CD4-positive, alpha-beta T cell treated with Interleukin-21 for 1 hour (primary cell): ENCODE measurements around the gene MYO9B.
A peak's percentile ranks its signal among the peaks of the same experiment; 100 is the strongest.

Source experiments
- DNase-seq: peaks from one replicate; pipeline ENCODE4 v3.0.0-alpha.2; 2020

MYO9B gene

DNA sequence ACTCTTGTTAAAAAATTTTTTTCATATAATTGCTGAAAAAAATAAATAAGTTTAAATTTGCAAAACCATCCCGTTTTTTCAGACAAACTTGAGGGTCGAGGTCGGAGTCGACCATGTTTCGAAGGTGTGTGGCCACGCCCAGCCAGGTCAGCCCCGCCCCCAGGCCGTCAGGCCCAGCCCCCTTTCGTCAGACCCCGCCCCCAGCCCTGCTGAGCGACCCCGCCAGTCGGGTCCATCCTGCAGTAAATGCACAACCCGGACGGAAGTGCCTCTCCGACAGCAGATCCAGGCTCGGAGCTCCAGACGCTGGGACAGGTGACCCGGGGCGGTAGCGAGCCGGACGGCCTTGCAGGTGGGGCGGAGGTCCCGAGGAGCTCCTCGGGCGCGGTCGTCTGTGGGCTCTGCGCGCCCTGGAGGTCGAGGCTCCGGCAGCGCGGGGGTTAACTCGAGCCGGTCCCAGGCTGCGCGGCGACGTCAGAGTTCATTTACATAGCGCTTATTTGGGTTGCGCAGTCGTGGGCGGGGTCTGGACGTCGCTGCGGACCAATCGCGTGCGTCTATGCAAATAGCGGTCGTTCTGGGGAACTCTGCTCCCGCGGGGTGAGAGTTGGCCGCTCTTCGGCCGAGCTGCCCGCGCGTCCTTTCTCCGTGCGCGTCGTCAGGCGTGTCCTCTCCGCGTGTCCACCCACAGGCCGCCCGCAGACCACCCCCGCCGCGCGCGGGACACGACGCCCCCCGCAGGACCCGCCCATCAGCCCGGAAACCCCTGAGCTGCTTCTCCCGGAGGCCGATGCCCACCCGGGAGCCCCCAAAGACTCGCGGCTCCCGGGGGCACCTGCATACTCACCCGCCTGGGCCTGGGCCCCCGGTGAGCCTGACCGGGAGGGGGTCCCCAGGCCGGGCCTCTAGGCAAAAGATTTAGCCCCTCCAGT lies 150.7 kb downstream of the MYO9B start, which contains the start of gene OCEL1:
OCEL1 (plus strand) TSS at position 225 of the 932 bp plus-strand sequence; CDS start at position 247, 22 bp downstream.
- DNase-seq = peak; percentile 97

DNA sequence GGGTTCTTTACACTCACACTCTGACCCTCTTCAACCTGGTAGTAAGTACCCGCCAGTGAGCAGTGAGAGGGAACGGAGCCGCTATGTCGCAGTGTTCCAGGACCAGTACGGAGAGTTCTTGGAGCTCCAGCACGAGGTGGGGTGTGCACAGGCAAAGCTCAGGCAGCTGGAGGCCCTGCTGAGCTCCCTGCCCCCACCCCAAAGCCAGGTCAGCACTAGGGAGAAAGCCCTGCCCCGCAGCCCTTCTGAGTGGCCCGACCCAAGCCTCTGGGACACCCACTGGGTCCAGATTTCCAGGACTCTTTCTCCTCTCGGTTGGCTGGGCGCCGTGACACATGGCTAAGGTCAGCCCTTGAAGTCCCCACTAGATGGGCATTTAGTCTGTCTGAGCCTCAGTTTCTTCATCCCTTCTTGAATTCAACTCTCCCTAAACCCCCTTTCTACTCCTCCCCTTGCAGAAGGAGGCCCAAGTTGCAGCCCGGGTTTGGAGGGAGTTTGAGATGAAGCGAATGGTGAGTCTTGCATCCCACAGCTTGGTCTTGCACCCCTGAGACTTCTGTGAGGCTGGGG lies 152.3 kb downstream of the MYO9B start:
- DNase-seq = no peak

DNA sequence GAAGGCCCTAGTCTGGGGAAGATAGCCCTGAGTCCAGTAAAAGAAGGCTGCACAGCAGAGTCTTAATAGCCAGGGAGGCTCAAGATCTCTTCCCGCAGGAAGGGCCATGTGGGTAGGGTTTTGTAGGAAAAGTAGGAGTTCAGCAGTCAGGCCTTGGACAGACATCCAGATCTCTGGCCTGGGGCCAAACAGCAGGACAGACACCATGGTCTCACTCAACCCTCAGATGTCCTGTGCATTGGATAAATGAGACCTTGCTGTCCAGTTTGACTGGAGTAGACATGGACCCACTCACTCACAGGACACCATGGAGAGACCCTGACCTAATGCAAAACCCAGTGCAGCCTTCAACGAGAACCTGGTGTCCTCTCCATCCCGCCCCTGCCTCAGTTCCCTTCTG lies 154.3 kb downstream of the MYO9B start:
- no peak for DNase-seq

DNA sequence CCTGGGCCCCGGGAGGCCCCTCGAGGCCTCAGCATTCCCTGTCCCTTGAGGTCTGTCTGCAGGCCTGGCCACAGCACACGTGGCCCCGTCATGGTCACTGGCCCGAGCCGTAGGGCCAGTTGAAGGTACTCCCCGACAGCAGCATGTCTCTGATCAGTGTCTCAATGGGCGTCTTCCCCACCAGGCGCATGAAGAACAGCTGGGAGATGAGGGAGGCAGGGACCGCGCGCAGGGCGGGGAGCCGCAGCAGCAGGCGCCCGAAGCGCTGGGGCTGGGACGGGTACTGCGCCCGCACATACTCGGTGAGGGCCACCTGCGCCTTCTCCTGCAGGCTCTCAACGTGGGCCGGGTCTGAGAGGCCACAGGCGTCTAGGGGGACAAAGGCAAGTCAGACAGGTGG lies 156.7 kb downstream of the MYO9B start:
- no peak for DNase-seq

DNA sequence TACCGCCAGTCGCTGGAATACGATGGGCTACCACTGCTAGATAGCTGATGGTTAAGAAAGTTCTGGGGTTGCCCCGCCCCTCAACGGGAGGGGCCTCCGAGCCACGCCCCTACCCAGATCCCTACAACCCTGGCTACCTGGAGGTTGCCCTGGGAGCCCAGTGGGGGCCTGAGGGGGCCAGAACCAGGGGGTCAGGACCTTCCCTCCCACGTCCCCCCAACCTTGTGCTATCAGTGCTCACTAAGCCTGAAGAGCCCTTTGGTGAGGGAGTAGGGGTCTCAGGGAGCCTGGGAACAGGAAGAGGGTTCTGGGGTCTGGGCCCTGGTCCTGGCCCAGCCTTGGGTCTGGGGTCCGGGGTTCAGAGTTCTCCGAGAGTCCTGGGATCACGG lies 159.3 kb downstream of the MYO9B start:
- peak; percentile 66 for DNase-seq

DNA sequence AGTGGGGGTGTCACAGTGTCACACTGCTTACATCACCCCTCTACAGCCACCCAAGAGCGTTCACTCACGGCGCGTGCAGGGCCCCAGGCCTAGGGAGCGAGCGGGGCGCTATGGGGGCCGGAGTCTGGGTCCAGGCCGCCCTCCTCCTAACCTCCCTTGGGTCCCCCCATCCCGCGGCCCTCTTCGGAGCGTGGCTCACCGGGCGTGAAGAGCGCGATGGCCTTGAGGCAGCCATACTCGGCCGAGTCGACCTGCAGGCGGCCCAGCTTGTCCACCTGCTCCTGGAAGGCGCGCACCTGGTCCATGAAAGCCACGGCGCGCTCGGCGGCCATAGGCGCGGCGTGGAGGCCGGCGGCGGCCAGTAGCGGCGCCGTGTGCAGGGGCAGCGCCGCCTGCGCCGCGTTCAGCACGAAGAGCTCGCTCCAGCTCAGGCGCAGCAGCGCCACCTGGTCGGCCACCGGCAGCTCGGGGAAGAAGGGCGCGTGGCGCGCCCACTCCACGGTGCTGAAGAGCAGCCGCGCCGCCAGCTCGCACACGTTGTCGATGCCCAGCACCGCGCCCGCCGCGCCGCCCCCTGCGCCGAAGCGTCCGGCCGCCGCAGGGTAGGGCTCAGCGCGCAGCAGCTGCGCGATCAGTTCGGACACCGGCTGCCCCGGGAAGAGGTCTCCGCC lies 159.9 kb downstream of the MYO9B start:
- peak; percentile 78 for DNase-seq

DNA sequence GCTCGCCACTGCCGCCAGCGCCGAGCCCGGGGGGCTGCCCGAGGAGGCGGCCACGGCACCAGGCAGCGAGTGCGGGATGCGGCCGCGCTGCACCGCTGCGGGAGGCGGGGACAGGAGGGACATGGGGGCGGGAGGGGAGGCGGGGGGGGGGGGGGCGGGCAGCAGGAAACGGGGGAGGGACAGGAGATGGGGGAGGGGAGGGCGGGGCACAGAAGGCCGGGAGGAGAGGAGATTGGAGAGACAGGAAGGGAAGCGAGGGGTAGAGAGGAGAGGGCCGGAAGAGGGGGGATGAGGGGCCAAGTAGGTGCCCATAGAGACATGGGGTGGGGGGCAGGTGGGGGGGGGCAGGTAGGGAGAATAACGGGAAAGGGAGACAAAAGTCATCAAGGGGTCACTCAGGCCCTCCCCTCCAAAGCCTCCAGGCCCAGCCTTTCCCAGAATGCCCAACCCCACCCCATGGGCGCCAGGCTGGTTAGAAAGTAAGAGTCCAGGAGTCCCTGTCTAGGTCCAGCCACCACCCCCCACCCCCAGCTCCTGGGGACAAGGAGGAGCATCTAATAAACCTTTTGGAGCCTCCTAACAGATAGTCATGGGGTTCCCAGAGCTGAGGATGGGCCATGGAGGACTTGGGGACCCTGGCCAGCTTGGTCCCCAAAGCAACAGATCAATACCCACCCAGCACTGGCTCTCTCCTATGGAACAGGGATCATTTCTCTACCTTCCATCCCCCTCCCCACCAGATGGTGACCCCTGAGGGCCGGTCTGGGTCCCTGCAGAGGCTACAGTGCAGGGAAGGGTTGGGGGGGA lies 160.6 kb downstream of the MYO9B start:
- no peak for DNase-seq

DNA sequence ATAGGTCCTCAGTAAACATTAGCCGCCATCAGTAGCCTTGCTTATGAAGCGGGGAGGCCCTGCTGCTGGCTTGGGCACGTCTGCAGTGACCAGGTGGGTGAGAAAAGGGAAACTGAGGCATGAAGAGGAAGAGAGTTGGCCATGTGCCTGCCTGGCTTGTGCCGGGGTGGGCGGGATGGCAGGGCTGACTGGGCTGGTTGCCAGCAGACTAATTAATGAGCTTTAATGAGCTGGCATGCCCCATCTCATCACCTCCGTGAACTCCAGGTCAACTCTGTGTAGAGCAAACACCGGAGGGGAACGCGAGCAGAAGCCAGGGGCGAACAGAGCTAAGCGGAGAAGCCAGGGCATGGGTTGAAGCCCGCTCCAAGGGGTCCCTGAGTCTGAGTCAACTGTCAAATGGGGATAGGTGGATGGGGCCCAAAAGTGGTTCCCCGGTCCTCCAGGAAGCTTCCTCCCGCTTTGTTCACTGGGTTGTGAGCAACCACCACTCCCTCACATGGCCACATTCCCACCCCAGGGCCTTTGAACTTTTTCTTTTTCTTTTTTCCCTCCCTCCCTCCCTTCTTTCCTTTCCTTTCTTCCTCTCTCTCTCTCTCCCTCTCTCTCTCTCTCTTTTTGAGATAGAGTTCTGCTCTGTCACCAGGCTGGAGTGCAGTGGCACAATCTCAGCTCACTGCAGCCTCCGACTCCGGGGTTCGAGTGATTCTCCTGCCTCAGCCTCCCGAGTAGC lies 161.4 kb downstream of the MYO9B start:
- no peak for DNase-seq

DNA sequence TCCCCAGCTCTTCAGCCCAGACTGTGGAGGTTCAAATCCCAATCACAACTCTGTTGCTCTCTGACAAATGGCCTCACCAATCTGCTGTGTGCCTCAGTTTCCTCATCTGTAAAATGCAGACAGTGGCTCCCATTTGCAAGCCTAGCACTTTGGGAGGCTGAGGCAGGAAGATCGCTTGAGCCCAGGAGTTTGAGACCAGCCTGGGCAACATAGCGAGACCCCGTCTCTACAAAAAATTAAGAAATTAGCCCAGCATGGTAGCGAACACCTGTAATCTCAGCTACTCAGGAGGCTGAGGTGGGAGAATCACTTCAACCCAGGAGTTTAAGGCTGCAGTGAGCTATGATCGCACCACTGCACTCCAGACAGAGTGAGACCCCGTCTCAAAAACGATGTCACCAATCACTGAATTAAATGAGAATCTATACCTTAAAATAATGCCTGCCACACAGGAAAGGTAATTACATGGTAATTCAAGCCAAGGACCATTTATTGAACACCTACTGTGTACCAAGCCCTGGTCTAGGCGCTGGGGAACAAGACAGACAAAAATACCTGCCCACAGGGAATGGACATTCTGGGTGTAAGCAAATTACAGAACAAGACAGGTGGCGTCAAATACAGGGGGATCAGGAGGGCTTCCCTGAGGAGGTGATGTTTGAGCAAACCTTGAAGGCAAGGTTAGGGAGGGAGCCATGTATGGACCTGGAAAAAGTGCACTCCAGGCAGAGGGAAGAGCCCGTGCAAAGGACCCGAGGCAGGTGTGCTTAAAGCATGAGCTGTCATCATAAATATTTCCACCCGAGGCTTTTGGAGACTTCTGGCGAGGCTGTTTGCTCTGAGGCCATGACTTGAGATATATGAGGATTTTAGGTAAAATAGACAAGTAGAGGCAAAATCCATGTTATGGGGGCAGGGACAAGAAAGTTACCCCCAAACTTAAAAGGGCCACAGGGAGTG lies 162.4 kb downstream of the MYO9B start:
- DNase-seq = no peak

DNA sequence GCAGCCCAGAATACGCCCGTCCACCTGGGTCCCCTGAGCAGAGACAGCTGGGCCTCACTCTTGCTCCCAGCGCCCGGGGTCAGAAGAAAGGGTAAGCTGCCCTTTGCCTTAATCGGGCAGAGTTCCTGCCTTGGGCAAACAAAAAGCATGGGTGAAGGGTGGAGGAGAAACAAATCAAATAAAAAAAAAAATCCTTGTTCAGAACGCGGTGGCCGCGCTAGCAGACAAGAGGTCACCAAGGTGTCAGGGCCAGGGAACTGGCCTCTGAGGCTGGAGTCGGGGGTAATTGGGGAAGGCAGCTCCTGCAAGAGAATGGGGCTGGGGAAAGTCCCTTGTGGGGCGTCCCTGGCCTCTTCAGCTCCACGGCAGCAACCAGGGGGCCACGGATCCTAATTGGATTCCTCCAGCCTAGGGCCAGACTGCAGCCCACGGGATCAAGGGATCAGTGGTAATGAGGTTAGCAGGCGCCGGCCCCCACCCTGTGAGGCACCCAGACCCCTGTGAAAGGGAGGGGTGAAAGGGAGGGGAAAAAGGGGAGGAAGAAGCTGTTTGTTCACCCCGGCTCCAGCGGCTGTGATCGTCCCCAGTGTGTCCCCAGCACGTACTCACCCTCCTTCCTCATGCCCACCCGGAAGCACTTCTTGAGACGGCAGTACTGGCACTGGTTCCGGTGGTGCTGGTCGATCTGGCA lies 164.6 kb downstream of the MYO9B start:
- no peak for DNase-seq

DNA sequence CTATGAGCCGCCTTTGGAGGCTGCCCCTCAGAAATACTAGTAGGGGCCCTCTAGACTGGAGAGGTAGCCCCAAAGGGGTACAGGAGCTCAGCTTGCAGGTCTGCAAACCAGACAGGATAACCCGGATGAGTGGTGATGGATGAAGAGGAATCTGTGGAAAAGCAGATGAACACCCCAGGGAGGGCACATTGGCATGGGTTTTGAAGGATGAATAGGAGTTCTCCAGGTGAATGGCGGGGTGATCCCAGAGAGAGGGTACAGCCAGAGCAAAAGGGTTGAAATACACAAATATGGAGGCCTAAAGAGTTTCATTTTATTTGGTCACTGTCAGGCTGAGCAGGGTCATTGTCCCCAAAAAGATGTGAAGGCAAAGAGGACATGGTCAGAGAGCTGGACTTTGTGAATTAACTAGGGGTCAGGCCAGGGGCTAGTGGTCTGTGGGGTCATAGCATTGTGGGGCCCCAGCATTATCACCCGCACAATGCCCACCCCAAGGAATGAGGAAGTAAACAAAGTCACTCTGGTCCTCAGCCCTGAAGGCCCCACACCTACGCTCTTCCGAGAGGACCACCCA lies 165.3 kb downstream of the MYO9B start:
- DNase-seq = no peak

DNA sequence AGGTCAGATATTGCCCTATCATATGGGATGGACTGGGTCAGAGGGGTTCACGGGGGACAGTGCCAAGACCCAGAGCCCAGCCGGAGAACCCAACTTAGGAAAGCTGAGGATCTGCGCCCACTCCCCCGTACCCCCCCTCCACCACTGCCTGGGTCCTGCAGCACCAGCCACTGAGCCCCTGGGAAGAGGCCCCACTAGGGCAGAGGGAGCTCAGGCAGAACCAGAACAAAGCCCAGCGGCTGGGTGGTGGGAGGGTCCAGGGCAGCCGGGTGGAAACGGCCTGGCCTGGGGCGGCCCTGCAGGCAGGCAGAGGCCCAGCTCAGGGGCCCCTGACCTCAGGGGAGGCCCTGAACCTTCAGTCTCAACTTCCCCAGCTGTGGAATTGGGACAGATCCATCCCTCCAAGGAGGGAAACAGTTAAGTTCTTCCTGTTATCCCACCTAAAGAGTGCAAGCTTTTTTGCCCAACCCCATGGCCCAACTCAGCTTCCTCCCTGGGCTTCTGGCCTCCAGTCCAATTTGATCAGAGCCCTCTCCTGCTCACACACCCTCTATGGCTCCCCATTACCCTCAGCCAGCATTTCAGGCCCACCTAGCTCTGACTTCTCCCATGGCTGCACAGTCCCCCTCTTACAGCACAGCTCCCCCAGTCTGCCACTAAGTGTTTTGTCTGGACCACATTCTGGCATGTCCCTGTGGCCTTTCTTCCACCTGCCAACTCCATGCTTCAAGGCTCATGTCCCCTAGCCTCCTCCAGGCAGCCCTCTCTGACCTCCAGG lies 167.0 kb downstream of the MYO9B start:
- no peak for DNase-seq

DNA sequence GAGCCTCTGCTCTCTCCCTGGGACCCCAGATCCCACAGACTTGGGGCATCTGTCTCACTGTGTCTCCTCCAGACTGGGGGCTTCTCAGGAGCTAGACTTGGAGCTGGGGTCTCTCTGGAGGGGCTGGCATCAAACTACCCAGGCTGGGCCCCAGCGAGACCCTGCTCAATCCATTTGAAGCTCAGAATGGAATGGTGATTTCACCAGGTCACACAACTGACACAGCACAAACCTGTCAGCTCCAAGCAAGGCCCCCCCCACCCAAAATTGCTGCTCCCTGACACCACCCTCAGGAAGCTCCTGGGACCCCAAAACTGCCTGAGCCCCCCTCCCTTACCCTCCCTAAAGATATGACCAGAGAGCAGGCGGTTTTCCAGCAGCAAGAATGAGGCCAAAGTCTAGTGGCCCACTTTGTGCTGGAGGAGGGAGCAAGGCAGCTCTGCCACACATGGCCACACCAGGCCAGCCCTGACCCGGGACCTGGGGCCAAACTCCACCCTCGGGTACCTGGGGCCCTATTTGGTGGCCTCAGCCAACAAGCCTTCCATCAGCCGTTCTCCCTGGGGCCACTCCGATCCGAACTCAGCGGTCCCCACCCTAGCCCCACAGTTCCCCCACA lies 167.7 kb downstream of the MYO9B start:
- no peak for DNase-seq

DNA sequence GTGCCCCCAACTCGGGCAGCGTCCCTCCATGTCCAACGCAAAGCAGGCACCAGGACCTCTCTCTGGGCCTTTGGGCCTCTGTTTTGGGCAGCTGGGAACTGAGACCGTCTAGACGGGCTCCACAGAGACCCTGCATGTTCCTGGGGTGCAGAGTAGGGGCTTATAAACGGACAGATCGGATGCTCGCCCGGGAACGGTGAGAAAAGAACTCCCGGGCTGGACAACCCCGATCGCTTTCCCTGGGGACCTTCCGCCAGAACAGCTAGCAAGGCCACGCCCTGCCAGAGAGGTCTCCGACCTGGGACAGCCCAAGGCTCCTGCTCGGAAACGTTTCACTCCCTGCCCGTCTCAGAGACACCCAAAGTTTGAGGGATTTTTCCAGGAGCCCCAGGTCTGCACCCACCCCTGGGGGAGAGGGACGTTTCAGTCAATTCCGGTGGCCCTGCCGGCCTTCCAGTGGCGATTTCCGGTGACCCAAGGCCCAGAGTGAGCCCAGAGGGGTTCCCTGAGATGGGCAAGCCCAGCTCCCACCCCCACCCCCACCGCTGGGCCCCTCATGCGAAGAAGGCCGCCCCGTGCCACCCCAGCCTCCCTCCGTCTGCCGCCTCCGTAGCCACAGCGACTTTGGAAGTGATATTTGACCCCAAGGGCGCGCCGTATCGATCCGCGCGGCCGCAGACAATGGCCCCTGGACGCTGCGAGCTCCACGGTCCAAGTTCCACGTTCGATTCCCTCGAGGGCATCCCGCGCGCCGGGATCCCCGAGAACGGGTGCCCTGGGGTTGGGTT lies 168.4 kb downstream of the MYO9B start:
- no peak for DNase-seq

DNA sequence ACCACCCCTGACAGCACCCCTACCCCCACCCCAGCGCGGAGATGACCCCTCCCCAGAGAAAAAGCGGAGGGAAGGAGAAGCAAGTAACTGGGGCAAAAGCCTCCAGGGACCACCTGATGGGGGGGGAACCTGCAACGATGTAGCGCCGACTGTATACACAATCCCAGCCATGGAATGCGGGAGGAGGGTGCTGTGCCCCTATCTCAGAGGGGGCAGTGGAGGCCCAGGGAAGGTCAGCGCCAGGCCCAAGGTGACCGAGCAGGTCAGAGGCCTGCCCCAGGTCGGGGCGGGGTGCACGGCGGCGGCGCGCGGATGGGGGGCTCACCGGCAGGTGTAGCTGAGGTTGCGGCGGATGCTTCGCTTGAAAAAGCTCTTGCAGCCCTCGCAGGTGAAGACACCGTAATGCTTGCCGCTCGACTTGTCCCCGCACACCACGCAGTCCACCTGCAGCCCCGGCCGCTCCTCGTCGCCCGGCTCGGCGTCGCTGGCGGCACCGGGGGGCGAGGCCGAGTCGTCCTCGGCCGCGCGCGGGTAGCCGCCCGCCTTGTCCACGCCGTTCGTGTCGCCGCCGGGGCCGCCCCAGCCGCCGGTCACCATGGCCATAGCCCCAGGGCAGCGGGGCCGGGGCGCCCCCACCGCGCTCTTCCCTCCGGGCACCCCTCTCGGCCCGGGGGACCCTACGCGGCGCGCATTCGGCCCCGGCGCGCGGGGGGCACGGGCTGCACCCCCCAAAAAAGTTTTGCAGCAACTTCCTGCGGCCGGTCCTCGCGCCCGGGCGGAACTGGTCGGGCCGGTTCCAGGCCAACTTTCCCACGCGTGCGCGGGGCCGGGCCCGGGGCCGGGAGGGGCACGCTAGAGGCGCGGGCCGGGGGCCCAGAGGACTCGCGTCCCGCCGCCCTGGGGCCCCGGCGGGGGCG lies 169.3 kb downstream of the MYO9B start:
- no peak for DNase-seq

DNA sequence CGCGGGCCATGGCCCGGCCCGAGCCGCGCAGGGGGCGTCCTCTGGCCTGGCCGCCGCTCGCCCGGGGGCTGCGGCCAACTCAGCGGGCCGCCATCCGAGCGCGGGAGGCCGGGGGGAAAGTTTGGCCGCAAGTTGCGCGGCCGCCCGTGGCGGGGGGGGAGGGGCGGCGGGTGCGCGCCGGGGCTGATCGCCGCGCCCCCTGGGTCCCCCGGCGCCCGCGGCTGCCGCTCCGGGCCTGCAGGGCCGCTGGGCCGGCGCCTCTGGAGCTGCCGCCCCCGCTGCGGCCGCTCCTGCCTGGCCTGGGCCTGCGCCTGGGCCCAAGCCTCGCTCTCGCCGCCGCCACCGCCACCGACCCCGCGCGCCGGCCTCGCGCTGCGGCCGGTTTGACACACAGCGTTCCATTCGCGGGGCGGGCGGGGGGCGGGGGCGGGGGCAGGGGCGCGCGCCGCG lies 170.0 kb downstream of the MYO9B start, which contains the start of gene NR2F6:
NR2F6 (minus strand) TSS at position 385 of the 450 bp plus-strand sequence. CDS start 699 bp downstream, outside the sequence.
- DNase-seq = no peak
